Astrocyte of the spinal cord (primary cell): ENCODE data around the gene ZFAND5.

Experiments used
- DNase-seq: peaks from one replicate; pipeline ENCODE4 v3.0.0; 2011; ENCODE audit warnings: low read depth, low spot score
- H3K4me3 ChIP-seq: 2 replicates; pipeline ENCODE4 v1.5.1; 2011; ENCODE audit warnings: low read depth, mild to moderate bottlenecking, low read length, moderate library complexity
- CTCF ChIP-seq: IDR thresholded peaks from 2 replicates; pipeline ENCODE4 v1.5.1; 2012; ENCODE audit warnings: low read depth, mild to moderate bottlenecking, low read length, inconsistent platforms
- in situ Hi-C: cut with HindIII; loops from 2 replicates; pipeline ENCODE4 v1.10.0; 2017; ENCODE audit warnings: low sequenced_read_pairs

ZFAND5 gene

GRCh38 chr9:72351538-72352453, 13.2 kb downstream of the ZFAND5 start:
- in situ Hi-C loops: loop anchor here (25.0 kb wide), 1 partner anchor 236 kb away; no protein-coding TSS in a partner anchor

GRCh38 chr9:72349911-72350310, 15.1 kb downstream of the ZFAND5 start:
- no peak for TF ChIP-seq CTCF
- in situ Hi-C loops: loop anchor here (25.0 kb wide), 1 partner anchor 237 kb away; no protein-coding TSS in a partner anchor
- no peak overlapping the region for H3K4me3 ChIP-seq
- DNase-seq: no peak

More at GRCh38 chr9:72351538-72352453, 13.2 kb downstream of the ZFAND5 start:
- peak; percentile 78 for DNase-seq
- TF ChIP-seq CTCF: no peak
- H3K4me3 ChIP-seq: no peak overlapping the region

- in situ Hi-C loops: no loop called here
- no peak overlapping the region for H3K4me3 ChIP-seq
- no peak for TF ChIP-seq CTCF
- DNase-seq: no peak
Measured at GRCh38 chr9:72349240-72349639, 15.8 kb downstream of the ZFAND5 start.

GRCh38 chr9:72346333-72346732, 18.7 kb downstream of the ZFAND5 start:
- TF ChIP-seq CTCF: no peak
- DNase-seq: no peak
- no peak overlapping the region for H3K4me3 ChIP-seq
- in situ Hi-C loops: no loop called here

- in situ Hi-C loops: no loop called here
- no peak for TF ChIP-seq CTCF
- H3K4me3 ChIP-seq: no peak overlapping the region
- no peak for DNase-seq
Measured at GRCh38 chr9:72338631-72339030, 26.4 kb downstream of the ZFAND5 start.

- in situ Hi-C loops: no loop called here
- no peak for TF ChIP-seq CTCF
- no peak overlapping the region for H3K4me3 ChIP-seq
- DNase-seq: no peak
Measured at GRCh38 chr9:72337286-72337685, 27.7 kb downstream of the ZFAND5 start.
